SK-N-MC (cell line): ENCODE results near the gene UBL3.

Experiments used
- EZH2 ChIP-seq: fragments of 200-600 bp; sonication (generic); IDR thresholded peaks from one replicate; pipeline ENCODE4 v1.6.1; 2017; ENCODE audit warnings: antibody characterized with exemption
- POLR2AphosphoS5 ChIP-seq: IDR thresholded peaks from 2 replicates; pipeline ENCODE4 v1.6.1; 2012; ENCODE audit warnings: mild to moderate bottlenecking, low read depth, low read length, borderline replicate concordance

DNA sequence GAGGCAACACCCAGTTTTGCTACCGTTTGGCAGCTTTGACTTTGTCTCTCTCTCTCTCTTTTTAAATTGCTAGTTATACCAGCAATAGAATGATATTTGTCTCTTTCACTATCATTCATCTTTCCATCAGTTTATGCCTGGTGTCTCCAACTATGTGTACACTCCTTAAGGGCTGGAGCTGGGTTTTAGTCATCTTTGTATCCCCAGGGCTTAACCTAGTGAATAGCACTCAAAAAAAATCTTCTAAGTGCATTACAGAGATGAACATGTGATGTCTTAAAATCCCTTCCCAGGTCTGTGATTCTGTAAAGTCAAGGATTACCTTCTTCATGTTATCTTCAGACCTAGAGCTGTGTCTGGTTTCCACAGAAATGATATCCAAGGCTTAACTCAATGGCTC is 7.8 kb upstream of the UBL3 start:
- TF ChIP-seq POLR2AphosphoS5 (no peak), EZH2 (no peak)
